ENCODE measurements around the gene CDC14B.

DNA sequence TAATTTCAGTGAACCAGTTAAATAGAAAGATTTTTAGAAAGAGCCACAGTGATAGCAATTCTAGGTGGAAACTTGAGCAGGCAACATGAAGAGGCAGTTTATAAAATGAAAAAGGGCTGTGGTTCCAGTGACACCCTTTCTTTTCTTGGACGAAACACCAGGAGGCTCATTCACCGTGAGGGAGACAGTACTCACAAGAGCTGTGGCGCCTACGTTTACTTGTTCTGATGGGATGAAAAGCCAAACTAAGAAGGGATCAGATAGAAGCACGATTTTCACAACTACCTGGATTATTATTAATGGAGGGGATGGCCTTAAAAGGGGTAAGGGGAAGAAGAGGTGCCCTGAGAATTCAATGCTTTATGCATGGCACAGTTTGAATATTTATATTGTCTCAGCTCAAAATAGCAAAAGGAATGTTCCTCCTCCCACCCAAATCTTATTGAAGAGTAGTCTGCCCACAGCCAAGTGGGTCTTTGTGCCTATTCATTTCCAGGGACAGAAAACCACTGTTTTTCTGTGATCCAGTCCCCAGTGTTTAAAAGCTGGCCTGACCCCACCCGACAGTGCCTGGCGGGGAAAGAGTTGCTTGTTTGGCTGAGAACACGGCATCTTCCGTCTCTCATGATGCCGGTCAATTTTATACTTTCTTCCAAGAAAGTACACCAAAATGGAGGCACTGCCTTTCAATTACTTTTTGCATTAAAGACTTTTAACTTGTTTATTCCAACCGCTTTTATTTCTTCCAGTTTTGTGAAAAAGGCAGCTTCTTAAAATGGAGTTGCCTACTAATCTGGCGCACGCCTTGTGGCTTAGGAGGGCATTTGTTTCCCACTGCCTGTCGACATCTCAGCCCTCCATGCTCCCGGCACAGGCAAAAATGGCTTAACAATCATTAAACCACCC, 117.8 kb downstream of the CDC14B start:
- TF ChIP-seq, protein P1, sequence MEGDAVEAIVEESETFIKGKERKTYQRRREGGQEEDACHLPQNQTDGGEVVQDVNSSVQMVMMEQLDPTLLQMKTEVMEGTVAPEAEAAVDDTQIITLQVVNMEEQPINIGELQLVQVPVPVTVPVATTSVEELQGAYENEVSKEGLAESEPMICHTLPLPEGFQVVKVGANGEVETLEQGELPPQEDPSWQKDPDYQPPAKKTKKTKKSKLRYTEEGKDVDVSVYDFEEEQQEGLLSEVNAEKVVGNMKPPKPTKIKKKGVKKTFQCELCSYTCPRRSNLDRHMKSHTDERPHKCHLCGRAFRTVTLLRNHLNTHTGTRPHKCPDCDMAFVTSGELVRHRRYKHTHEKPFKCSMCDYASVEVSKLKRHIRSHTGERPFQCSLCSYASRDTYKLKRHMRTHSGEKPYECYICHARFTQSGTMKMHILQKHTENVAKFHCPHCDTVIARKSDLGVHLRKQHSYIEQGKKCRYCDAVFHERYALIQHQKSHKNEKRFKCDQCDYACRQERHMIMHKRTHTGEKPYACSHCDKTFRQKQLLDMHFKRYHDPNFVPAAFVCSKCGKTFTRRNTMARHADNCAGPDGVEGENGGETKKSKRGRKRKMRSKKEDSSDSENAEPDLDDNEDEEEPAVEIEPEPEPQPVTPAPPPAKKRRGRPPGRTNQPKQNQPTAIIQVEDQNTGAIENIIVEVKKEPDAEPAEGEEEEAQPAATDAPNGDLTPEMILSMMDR (conservative IDR thresholded peaks at IDR 0.05 in 1 of 2, IDR thresholded peaks at IDR 0.05 in 1 of 2; ENCODE audit: extremely low read depth in 1 of 2, insufficient read depth in 1 of 2, low read depth in 1 of 2, low read length in 2 of 2), result no peak
- no peak for TF ChIP-seq EZH2 (IDR thresholded peaks at IDR 0.05; ENCODE audit: borderline replicate concordance, low read length)
